Ovary (tissue), 3 donors: ENCODE data around the gene NUP85.
"Not testable (repeated sequence)": the region's sequence is repeated elsewhere in the genome, so short reads cannot be mapped to it uniquely, and the experiment has no call there.

Source experiments
- CTCF ChIP-seq, 3 donors: fragments of 450-650 bp in 2 of 3; fragments of 200-600 bp in 1 of 3; IDR thresholded peaks; one replicate each; pipeline versions ENCODE4 v1.5.1 to v1.8.0; 2016 to 2022; ENCODE audit warnings: antibody characterized with exemption in 3 of 3, mild to moderate bottlenecking in 1 of 3
- POLR2A ChIP-seq: fragments of 450-650 bp; IDR thresholded peaks from one replicate; pipeline ENCODE4 v1.6.1; 2017; ENCODE audit warnings: antibody characterized with exemption, mild to moderate bottlenecking, moderate library complexity
- donor health status: DM: no; HTN: no; CAD: no.

GRCh38 chr17:75255954-75256698 is 50.6 kb downstream of the NUP85 start:
- TF ChIP-seq CTCF (IDR thresholded peaks at IDR 0.05); POLR2A: not testable (repeated sequence)
